GM19238 (cell line): ENCODE measurements around the gene ZFAND3.

Experiments used
- DNase-seq: peaks from one replicate; pipeline ENCODE4 v3.0.0; 2011; ENCODE audit warnings: low spot score; ENCODE audit not compliant: insufficient read length

ZFAND3 gene

DNA sequence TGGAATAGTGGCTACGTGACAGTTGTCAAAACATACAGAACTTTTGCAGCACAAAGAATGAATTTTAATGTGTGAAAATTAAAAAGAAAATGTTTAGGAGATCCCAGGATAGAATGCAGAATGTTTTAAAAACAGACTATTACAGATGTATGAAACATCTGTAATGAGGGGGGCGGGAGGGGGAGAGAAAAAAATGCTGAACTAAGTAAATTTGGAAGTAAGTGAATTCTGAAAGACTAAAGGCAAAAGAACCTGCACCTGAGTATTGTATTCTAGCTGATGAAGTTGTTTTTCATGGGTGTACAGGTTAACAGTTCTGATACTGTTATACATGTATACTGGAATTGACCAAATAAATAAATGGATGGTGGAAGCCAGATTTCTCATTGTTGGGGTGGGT is 178.8 kb downstream of the ZFAND3 start:
- DNase-seq = no peak

DNA sequence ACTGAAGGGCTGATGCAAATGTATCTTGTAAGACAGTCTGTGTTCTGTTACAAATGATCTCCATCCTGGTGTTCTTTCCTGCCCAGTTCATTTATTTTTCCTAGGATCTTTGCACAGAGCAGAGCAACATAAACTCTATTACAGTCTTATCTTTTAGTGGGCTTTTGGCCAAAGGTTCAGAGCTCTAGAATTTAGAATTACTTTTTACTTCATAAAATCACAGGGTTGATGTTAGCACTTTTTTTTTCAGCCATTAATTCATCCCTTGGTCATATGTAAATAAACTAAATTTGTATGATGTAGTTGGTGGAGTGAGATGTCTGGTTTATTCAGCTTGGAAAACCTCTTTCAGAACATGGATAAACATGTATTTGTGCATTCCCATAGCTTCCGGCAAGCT is 181.9 kb downstream of the ZFAND3 start:
- DNase-seq = no peak

DNA sequence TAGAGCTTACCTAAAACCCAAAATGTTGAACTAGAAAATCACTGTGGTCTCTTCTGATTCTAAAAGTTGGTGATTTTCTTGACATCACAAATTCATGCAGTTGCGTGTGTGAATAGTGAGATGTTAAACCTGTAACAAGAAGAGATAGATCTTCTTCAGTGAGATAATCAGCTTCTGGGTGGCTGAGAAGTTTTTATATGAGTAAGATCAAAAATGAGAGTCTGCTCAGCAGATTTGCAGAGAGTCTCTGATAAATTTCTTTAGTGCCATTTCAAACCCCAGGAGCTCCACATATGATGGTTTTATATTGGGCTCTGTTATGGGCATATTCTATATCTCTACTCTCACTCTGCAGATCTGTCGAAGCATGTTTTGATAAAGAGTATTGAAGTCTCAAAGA is 185.4 kb downstream of the ZFAND3 start:
- no peak for DNase-seq

DNA sequence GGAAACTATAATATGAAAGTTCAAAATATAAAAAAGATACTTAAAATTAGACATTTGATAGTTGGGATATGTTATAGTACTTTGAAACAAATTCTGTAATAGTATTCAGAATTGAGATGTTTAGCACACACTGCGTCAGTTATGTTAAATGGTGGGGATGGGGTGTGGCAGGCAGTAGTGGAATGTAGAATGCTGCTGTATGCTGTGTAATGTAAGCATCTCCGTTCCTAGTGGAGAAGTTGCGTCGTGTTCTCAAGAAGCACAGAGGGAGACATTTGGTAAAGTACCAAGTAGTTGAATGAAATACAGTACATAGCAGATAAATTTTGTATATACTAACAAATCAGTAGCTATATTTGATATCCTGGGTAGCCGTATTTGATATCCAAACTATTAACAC is 192.4 kb downstream of the ZFAND3 start:
- no peak for DNase-seq

DNA sequence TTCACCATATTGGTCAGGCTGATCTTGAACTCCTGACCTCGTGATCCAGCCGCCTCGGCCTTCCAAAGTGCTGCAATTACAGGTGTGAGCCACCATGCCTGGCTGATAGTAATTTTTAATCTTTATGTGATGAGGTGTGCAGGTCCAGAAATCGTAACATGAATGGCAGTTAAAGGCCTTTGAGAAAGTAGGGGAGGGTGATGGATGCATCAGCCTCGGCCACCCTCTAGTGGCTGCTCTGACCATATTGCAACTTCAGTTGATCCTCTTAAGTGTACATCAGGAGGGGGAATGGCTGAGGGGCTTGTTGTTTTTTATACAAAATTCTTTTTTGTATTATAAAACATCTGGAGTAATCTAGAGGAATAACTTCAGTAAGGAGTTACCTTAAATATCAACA is 193.0 kb downstream of the ZFAND3 start:
- peak; percentile 17 for DNase-seq

DNA sequence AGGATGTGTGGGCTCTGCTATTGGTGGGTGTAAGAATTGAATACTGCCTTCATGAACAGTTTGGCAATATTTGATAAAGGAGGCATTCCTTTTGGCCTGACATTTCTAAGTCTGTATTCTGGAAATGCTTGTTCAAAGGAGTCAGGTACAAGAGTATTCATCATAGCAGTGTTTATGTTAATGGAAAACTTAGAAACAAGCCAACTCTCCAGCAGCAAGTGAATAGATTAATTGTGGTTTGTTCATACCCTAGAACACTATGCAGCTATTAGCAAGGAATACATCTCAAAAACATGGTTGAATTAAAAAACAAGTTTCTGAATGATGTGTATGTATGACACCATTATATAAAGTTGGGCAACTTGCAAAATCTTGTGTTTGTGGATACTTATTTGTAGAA is 195.8 kb downstream of the ZFAND3 start:
- DNase-seq = no peak

DNA sequence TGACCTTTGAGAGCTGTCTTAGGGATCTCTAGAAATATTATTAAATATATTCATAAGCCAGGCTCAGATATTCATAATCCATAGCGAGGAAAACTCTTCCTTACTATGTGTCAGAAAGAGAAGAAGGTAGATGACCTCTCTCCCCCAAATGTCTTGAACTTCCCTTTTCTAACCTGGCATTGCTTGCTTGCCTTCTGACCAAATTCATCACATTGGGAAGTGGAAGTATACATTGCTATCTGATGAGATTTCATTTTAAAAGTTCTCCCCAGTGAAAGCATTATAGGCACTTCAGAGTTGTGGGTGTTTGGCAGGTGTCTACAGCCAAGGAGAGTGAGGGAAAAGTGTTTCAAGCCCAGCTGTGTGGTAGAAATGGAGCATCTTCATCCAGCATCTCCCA is 197.3 kb downstream of the ZFAND3 start:
- DNase-seq = no peak

DNA sequence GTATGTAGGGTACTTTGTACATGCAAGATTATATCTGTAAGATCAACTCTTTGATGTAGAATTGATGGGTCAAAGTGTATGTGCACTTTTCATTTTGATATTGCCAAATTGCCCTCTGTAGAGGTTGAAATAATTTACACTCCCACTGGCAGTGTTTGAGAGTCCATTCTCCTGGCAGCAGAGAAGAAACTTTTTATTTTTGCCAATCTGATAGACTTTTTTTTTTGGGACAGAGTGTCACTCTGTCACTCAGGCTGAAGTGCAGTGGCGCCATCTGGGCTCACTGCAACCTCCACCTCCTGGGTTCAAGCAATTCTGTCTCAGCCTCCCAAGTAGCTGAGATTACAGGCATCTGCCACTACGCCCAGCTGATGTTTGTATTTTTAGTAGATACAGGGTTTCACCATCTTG is 199.2 kb downstream of the ZFAND3 start:
- no peak for DNase-seq

DNA sequence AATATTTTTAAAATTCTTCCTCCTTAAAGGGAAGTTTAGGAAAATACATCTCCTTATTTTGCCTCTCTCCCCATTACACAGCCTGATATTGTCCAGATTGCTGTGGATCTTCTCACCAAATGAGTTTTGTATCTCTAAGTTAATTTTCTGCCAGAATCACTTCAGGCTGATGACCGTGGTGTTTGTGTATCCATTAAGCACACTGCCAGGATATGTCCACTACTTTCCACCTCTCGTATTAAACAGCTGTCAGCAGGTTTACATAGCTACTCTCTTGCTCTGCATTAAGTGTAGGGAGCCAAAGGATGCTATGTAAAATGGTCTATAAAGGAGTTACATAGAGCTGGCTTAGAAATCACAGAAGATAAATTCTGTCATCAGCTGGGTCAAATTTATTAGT is 201.1 kb downstream of the ZFAND3 start:
- DNase-seq = no peak

DNA sequence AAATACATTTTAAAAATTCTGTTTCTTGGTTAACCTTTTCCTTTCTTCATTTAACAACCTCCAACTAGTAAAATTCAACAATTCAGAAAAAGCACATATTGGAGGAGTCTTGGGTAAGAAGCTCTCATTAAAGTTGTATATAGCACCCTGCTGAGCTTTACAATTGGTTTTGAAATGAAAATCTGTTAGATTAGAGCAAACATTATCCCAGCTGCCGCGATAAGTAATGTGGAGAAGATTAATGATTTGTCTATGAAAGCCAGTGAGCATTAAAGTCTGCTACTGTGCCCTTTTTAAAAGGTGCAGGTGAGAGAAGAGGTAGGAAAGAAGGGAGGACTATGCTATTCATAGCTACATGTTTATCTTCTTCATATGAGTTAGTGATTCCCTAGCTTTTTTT is 201.5 kb downstream of the ZFAND3 start:
- DNase-seq = no peak

DNA sequence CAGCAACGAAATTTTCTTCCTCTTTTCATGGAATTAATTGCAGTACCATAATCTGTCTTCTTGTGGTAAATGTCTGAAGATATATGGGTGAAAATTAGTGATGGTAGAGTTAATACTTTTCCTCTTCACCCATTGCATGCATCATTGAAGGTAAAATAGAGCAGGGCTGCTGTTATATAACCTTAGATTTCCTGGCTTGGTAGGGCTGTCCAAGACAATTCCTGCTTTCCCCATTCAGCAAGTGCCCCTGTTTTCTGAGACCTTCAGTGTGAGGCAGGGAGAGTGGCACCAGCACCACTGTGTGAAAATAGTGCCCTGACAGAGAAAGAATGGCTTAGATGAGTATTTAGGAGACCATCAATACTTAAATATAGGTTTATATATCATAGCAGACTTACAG is 202.0 kb downstream of the ZFAND3 start:
- DNase-seq = no peak

DNA sequence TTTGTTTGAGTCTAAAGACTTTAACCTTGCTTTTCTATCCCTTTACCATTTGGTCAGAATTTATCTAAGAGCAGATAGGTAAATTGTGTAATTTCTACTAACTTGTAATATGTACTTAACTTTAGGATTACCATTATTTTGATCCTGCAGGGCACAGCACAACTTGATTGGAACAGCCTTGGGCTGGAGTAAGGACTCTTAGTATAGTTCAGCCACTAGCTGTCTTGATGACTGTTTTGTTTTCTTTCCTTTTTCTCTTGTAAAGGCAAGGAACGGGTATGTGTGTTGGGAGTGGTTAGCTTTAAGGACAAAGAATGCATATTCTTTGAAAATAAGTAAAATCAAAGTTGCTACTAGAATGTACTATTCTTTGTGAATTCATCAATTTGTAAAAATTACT is 203.2 kb downstream of the ZFAND3 start:
- no peak for DNase-seq

DNA sequence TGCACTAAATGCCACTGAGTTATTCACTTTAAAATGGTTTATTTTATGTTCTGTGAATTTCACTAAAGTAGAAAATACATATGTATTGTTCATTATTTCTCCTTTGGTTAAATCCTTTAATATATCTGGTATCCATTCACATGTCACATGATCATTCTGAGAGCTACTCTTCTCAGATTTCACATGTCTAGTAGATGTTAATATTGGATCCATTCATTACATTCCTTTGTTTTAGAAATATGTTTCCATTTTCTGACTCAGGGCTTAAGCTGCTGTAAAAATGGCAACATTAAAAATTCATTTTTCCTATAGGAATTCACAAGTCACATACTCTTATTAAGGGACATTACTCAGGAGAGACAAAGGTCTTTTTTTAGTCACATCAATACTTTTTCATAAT is 205.4 kb downstream of the ZFAND3 start:
- no peak for DNase-seq

DNA sequence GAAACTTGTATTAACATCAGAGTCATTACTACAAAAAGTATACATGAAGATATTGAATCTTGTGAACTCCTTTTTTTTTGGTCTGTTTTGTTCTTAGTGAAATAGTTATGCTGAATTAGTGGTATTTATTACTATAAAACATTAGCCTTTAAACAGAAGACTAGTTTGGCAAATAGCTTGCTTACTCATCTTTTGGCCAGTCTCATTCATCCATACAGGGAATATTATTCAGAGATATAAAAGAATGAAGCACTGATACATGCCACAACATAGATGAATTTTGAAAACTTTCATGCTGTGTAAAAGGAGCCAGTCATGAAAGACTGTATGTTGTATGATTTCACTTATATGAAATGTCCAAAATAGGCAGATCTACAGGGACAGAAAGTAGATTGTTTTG is 205.9 kb downstream of the ZFAND3 start:
- no peak for DNase-seq

DNA sequence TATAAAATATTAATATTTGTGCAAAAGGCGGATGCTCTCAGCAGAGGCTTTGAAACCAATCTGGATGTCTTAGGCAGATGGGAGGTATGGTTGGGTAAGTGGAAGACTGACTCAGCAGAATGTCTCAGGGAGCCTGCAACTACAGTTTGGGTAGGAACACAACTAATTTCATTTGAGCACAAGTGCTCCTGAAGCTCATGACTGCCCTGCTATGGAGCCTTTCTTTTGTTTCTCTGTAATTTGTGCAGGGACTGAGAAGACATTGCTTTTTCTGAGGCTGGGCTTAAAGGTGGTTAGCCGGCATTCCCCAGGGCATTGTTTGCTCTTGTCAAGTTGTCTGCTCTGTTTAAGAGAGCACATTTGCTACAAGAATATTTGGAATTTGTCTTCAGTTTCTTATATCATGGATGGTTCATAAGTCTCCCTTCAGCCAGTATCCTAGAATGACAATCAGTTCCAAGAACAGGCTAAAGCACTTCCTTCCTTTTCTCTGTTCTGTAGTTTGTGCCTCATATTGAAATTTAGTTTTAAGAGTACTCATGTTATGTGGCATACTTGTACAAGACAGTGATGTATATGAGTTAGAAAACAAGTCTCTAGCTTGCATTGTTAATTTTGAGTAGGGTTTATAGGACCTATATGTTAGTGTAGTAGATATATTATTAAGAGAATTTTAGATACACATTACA is 208.3 kb downstream of the ZFAND3 start:
- DNase-seq = no peak

DNA sequence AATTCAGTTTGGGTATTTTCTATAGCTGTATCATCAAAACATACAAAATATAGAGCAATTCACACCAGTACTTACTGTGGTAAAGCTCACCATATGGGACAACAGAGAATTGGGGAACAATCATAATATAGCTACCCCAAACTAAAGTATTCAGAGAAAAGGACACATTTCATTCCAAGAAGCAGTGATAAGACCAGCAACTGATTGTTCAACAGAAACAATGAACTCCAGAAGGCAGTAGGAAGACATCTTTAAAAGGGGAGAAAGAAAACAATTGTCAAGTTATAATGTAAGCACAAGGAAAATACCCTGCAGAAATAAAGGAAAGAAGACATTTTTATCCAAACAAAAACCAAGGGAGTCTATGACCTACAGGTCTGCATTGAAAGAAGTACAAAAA is 210.9 kb downstream of the ZFAND3 start:
- no peak for DNase-seq

DNA sequence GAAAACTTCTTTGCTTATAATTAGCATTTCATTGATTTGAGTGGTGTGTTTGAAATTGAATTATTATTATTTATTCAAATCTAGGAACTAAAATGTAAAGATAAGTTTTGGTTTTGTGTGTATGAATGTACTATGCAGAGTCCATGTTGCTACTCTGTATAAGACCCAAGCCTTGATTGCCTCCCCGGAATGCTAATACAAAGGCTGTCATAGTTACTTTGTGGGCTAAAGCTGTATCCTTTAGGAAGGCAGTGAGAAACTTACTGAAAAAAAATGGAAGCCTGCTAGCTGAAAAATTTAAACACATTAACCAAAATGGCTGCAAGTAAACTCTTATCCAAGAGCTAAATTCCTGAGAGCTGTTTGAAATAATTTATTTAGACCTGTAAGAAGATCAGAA is 213.3 kb downstream of the ZFAND3 start:
- no peak for DNase-seq

DNA sequence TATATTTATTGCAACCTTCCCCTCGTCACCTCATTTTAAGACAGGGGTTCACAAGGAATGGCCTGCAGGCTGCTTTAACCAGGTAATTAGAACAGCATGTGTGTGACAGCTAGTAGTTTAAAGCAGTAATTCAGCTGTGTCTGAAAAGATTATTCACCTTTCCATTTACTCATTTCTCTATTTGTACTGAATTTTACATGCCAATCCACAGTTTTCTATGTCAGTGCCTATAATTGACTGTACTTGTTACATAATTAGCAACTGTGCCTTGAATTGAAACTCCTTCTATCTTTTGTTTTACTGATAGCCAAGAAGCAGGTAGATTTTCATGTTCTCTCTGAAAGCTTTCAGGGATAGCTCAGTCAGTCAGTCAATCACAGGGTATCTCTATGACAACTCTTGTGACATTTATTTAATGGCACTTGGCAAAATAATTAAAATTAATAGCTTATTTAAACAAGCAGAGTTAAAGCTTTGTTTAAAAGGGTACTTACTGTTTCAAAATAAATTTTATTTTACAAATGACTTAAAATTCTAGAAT is 214.0 kb downstream of the ZFAND3 start:
- DNase-seq = no peak

DNA sequence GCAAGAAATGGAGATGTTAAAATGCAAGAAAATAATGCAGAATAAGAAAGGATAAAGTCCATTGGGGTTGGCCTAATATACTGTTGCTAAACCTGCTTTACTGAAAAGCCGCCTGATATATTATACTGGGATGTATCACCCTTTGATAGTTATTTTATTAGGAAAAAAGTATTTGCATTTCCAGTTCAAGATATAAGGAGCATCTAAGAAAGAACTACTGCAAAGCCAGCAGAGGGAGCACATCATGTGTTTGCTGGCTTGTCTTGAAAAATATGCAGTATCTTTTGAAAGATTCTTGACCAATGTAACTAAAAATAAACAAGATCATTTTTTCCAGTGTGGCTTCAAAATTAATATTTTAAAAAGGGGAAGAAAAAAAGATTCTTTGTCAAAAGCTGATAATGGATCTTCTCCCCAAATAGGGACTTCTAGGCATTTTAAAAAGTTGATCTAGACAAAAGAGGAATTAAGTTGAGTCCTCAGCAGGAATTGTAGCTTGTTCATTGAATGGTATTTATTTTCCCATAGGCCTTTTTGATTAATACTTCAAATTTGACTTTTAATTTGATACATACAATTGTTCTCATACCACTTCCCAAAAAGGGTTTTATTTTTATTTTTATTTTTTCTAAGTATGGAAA is 214.9 kb downstream of the ZFAND3 start:
- no peak for DNase-seq

DNA sequence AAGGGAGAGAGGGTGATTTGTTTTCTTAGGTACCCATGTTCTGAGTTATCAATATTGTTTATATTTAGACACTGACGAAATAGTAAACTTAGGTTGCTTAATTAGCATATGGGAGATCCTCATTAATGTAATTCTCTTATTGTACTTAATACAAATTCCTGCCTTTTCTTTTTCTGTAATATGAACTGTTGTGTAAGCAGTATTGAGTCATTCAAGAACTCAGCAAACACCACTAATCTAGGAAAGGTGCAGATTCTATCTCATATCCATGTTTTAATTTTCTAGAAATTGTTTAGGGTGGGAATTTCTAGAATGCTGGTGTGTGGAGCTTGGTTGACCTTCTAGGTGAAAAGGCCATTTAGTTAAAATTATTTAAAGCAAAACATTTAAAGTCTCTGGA is 216.0 kb downstream of the ZFAND3 start:
- no peak for DNase-seq

DNA sequence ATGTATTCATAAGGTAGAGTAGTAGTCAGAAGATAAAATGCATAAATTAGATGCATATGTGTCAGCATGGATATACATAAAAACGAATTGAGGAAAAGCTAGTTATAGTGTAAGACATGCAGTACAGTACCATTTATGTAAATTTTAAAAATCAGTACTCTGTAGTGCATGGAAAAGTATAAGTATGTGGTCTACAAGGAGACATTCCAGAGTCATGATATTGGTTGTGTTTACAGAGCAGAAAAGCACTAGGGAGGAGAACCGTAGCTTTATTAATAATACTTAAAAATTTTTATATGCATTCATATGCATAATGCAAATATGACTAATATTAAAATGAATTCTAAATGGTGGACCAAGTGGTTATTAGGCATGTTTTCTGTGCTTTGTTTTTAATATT is 220.0 kb downstream of the ZFAND3 start:
- DNase-seq = no peak

DNA sequence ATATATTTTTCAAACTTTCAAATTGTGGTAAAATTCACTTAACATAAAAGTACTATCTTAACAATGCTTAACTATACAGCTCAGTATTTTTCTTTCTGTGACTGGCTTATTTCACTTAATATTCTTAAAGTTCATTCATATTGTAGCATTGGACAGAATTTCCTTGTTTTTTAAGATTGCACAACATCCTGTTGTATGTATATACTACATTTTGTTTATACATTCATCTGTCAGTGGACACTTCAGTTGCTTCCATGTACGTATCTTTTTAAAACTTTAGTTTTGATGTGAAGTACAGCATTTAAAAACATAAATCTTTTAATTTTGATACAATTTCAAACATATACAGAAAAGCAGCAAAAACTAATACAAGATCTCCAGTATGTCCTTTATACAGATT is 220.7 kb downstream of the ZFAND3 start:
- no peak for DNase-seq

DNA sequence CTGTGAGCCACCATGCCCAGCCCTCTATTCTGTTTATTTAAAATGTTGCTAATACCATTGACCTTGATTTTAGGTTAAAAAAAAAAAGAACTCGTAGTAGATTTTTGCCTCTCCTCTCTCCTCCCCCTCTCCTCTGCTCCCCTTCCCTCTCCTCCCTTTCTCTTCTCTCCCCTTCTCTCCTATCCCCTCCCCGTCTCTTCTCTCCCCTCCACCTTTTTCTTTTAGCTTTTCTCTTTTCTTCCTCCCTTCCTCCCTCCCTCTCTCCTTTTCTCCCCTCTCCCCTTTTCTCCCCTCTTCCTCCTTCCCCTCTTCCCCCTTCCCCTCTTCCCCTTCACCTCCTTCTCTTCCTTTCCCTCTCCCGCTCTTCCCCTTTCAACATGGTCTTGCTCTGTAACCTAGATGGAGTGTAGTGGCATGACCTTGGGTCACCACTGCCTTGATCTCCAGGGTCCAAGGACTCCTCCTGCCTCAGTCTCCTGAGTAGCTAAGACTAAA is 223.8 kb downstream of the ZFAND3 start:
- DNase-seq = no peak
